Right renal cortex interstitium (tissue), 3 donors: ENCODE data around the gene GPC2. TPM values are rescaled to one million over a fixed set of nuclear protein-coding genes. Genes with fewer than 3 reads are reported as not detected.
"Not testable (repeated sequence)": the region's sequence is repeated elsewhere in the genome, so short reads cannot be mapped to it uniquely, and the experiment has no call there.

ENCODE experiments used
- DNase-seq, 3 donors: peaks; one replicate each; pipeline ENCODE4 v3.0.0-alpha.2; 2013; ENCODE audit warnings: low read depth in 3 of 3, low spot score in 2 of 3
- polyA plus RNA-seq, 3 donors: library from polyadenylated mRNA; unstranded; fragments of 120-200 nt; gene quantifications; one replicate each; pipeline ENCODE4 v1.2.1, GENCODE V29; 2013; ENCODE audit not compliant: insufficient read length in 3 of 3

Gene GPC2, protein sequence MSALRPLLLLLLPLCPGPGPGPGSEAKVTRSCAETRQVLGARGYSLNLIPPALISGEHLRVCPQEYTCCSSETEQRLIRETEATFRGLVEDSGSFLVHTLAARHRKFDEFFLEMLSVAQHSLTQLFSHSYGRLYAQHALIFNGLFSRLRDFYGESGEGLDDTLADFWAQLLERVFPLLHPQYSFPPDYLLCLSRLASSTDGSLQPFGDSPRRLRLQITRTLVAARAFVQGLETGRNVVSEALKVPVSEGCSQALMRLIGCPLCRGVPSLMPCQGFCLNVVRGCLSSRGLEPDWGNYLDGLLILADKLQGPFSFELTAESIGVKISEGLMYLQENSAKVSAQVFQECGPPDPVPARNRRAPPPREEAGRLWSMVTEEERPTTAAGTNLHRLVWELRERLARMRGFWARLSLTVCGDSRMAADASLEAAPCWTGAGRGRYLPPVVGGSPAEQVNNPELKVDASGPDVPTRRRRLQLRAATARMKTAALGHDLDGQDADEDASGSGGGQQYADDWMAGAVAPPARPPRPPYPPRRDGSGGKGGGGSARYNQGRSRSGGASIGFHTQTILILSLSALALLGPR
- polyA plus RNA-seq: 1 to 10 TPM; 6.3 to 7.3 (median 7.2) TPM

DNA sequence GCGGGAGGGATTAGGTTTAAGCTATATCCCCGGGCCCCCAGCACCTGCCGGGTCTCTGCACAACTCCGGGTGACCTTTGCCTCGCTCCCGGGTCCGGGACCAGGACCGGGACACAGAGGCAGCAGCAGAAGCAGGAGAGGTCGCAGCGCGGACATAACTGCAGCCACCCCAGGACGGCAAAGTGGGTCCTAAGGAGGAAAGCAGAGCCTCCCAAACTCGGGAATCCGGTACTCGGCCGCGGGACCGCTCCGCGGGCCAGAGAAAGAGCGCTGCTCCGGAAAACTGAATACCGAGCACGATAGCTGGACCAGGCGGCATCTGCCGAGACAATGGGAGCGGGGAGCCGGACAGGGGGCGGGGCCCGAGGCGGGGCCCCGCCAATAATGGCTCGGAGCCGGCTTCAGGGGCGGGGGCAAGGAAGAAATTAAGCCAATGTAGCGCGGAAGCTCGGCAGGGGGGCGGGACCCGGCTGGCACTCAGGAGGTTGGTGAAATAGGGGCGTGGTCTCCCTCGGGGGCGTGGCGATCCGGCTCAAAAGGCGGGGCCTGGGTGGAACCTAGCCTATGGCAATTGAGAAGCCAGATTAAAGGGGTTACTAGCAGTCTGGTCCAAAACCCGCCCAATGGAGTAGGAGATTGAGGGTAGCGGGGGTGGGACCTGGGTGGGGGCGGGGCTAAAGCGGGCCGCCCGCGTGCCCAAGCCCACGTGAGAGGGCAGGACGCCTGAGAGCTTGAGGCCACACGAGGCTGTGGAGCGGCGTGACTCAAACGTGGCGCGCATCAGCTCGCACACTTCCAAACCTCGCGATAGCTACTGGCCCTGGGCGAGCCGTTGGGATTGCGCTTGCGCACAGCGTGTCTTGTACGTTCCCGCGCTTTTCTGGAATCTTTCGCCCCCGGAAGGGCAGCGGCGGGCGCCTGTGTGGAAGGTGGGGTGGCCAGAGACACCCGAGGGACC is at the start of gene GPC2, which contains the start of gene STAG3:
TSS of gene GPC2 (minus strand) at position 337 of the 957 bp plus-strand sequence. CDS start at position 155, 182 bp downstream.
TSS of gene STAG3 (plus strand) at position 874 of the 957 bp plus-strand sequence. CDS start 2,639 bp downstream, outside the sequence.
- DNase-seq: peak; percentile 86 to 92 (median 91)

DNA sequence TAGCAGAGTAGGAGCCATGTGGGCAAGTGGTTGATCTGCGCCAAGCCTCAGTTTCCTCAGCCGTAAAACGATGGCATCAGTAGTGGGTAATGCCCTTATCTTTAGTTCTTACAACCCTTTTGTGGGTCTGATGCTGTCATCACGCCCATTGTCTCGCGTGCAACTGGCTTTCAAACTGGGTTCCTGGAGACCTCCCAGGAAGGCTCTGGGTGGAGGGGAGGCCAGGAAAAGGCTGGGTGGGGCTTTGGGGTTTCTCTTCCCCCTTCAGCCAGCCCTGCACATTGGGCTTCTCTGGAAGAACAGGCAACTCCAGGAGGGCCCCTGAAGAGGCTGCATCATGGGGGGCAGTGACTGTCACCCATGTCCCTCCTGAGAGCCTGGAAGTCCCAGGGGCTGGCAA is 47.7 kb upstream of the GPC2 start:
- not testable (repeated sequence) for DNase-seq

DNA sequence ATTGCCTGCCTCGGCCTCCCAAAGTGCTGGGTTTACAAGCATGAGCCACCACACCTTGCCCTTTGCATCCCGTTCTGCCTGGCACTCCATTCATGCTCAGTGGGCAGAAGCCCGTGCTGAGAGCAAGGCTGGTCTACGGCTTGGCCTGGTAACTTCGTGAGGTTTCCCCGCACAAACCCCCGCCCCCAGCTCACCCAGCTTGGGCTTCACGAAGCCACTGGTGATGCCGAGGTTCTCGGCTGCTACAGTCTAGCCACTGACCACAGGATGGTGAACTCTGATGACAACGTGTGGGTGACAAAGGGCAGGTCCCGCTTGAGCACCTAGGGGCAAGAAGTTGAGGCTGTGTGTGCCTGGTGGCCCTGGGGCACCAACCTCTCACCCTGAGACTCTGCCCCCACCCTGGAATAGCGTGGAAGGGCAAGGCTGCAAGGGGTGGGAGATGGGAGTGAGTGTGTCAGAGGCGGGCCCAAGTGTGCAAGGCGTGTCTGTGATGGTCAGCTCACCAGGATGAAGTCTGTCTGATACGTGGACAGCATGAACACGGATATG is 46.3 kb upstream of the GPC2 start:
- not testable (repeated sequence) for DNase-seq

DNA sequence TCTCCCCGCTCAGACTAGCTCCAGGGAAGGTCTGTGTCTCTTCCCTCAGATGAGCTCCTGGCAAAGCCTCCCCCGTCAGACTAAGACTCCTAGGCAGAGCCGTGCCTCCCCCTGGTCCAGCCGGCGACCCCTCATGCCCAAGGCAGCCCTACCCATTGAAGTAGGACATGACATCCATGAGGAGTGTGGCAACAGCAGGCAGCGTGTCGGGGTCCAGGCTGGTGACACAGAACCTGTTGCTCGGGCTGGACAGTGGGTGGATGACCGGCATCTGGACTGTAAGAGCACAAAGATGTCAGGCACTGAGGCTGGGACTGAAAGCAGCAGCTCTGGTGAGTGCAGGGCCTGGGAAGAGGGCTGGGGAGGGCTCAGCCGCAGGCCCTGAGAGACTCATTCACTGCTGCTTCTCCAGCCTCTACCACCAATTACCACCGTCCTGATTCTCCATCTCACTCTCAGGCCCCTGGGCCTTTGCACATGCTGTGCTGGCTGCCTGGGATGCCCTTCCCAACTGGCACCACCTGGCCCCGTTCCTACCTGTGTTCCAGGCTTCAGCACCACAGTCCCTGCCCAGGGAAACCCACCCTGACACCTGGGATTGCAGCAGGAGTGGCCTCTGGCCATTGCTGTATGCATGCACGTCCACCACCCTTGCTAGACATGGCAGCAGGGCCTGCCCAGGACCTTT is 45.4 kb upstream of the GPC2 start:
- DNase-seq: no peak

DNA sequence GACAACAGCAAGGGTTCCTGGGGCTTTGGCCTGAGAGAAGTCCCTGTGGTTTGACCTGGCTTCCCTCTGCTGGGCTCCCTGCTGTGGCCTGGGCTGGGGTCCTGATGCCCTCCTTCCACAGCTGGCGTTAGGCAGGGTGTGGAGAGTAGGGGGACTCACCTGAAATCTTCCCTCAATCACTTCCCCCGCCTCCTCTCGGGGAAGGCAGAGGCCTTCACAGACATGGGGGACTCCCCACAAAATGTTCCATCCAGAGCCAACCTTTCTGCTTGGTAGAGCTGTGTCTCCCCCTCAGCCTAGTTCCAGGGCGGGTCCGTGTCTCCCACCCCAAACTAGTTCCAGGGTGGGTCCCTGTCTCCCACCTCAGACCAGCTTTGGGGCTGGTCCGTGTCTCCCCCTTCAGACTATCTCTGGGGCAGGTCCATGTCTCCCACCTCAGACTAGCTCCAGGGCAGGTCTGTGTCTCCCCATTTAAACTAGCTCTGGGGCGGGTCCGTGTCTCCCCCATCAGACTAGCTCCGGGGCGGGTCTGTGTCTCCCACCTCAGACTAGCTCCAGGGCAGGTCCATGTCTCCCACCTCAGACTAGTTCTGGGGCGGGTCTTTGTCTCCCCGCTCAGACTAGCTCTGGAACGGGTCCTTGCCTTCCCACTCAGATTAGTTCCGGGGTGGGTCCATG is 44.7 kb upstream of the GPC2 start:
- DNase-seq: no peak

DNA sequence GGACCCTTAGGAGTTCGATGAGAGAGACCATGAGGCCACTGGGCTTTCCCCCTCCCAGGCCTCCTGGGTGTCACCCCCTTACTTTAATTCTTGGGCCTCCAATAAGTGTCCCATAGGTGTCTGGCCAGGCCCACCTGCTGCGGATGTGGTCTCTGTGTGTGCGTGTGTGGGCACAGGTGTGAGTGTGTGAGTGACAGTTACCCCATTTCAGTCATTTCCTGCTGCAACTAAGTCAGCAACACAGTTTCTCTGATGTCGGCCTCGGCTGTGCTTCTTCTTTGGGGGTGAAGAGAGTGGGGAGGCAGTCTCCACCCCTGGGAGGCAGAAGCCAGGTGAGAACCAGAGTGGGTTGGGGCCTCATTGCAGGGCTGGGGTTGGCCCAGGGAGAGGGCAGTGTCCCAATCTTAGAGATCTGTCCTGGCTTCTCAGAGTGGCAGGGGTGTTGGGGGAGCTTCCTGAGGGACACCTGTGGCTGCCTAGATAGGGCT is 44.1 kb upstream of the GPC2 start:
- DNase-seq: no peak

DNA sequence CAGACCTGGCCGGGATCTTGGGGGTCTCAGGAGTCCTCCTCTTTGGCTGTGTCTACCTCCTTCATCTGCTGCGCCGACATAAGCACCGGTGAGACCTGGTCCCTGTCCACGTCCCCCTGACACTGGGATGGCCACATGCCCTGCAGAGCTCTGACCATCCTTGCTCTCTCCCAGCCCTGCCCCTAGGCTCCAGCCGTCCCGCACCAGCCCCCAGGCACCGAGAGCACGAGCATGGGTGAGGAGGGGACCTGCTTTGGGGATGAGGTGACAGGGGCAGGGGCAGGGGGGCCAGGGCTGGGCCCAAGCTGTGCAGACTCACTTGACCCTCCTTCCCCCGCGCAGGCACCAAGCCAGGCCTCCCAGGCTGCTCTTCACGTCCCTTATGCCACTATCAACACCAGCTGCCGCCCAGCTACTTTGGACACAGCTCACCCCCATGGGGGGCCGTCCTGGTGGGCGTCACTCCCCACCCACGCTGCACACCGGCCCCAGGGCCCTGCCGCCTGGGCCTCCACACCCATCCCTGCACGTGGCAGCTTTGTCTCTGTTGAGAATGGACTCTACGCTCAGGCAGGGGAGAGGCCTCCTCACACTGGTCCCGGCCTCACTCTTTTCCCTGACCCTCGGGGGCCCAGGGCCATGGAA is 43.5 kb upstream of the GPC2 start:
- DNase-seq: no peak

DNA sequence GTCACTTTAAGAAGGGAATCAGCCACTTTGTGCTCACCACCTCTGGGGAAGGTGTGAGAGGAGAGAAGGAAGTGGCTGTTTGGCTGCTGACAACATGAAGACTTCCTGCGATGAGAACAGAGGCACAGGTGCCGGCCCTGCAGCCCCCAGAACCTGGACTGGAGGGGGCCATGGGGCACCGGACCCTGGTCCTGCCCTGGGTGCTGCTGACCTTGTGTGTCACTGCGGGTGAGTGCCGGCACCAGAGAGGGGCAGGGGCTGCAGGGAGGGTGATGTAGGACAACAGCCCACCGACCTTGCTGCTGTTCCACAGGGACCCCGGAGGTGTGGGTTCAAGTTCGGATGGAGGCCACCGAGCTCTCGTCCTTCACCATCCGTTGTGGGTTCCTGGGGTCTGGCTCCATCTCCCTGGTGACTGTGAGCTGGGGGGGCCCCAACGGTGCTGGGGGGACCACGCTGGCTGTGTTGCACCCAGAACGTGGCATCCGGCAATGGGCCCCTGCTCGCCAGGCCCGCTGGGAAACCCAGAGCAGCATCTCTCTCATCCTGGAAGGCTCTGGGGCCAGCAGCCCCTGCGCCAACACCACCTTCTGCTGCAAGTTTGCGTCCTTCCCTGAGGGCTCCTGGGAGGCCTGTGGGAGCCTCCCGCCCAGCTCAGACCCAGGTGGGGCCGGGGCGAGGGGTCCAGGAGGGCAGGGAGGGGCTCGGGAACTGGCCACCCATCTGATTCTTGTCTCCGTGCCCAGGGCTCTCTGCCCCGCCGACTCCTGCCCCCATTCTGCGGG is 42.8 kb upstream of the GPC2 start, which contains the start of gene PVRIG:
TSS of gene PVRIG (plus strand) at position 149 of the 785 bp plus-strand sequence. CDS start at position 171, 22 bp downstream.
- not testable (repeated sequence) for DNase-seq

DNA sequence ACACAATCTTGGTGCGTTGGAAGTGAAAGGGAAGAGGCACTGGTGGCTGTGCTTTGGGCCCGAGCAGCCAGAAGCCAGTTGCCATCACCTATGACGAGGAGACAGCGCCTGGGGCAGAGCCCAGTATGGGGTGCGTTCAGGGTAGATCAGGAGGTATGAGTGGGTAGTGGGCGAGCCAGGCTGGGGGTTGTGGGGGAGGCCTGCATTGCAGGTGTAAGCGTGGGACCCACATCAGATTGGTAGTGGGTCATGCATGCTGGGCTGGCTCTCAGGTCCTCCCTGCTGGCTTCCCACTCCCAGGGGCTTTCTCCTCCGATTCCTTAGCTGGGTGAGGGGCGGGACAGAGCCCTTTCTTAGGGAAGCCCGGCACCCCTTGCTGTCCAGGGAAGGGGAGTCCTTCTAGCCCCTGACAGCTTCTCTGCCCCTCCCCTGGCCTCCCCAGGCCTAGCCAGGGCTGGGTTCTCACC is 42.1 kb upstream of the GPC2 start:
- no peak for DNase-seq

DNA sequence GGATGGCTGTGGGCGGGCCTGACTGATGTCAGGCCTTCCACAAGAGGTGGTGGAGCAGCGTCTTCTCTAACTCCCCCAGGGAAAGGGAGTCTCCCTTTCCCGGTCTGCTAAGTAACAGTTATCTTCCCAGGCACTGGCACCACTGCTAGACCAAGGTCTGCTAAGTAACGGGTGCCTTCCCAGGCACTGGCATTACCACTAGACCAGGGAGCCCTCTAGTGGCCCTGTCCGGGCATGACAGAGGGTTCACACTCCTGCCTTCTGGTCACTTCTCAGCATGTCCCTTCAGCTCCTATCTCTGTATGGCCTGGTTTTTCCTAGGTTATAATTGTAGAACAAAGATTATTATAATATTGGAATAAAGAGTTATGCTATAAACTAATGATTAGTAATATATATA is 40.8 kb upstream of the GPC2 start:
- peak in 1 of 3 donors; percentile 26 for DNase-seq

DNA sequence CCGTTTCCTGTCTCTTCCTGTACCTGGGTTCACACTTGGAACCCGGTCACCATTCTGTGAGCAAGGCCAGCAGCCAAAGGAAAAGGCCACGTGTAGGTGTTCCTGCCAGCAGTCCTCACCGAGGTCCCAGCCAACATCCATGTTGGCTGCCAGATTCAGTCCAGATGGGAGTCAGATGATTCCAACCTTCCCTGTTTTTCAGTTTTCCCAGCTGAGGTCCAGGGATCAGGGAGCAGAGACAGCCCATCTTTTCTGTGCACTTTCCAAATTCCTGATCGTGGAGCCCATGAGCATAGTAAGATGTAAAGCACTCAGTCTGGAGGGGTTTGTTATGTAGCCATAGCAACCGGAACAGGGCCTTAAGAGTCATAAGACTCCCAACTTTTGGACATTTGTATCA is 38.7 kb upstream of the GPC2 start:
- no peak for DNase-seq

DNA sequence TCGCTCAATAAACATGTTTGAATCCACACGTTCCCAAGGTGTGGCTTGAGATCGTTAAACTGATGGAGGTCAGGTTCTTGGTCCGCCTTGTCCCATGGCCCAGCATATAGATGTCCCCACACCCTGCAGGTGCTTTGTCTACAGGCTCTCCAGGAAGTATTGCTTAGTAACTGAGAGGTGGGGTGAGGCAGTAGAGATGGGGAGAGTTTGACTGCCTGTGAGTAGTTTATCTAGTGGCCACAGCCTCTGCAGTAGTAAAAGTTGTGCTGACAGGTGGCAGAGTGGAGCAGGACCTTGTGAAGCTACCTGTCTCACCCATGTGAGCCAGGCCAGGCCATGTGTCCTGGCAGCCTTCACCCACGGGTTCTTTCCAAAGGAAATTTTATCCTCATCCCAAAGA is 37.2 kb upstream of the GPC2 start:
- not testable (repeated sequence) for DNase-seq

DNA sequence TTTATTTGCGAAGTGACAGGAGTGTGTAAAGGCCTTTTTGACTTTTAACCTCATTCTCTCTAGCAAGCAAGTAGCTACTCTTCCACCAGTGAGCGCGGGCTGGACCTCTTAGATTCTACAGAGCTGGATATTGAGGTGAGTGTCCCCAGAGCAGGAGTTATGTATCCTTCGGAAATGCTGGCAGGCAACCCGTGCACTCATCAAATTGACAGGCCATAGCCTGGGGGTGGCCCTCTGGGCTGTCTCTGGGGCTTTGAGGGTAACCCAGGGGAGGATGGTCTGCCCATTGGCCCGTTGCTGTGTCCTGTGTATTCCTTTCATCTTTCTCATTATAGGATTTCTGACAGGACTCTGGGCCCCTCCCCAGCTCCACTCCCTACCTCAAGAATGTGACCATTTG is 36.5 kb upstream of the GPC2 start:
- no peak for DNase-seq

DNA sequence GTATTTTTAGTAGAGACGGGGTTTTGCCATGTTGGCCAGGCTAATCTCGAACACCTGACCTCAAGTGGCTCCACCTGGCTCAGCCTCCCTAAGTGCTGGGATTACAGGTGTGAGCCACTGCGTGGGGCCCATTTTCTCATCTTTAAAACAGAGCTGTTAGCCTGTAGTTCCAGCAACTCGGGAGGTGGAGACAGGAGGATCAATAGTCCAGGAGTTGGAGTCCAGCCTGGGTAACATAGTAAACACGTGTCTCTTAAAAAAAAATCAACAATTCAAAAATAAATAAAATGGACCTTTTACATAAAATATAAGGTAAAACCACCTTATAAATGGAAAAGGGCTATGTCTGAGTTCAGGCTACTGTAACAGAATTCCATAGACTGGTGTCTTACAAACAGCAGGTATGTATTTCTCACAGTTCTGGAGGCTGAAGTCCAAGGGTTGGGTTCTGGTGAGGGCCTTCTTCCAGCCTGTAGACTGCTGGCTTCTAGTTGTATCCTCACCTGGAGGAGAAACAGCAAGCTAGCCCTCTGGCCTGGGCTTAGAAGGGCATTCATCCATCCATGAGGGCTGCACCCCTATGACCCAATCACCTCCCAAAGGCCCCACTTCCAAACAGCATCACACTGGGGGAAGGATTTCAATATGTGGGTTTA is 35.6 kb upstream of the GPC2 start:
- no peak for DNase-seq

DNA sequence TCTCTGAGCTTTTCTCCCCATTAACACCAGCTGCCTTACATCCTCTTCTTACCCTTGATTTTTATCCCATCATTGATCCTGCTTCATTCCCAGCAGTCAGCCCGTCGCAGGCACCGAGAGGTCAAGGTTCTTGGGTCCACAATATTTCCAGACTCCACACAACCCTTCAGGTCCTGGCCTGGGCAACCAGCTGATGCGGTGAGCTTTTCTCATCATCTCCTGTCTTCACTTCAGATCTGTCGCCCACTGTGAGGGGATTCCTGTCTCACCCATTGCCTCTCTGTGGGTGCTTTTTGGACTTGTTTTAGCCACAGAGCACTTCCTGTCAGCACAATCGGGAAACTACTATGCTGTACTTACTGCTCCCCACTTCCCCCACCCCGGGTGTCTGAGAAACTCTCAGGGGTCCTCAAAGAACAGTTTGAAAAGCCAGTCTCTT is 34.2 kb upstream of the GPC2 start:
- no peak for DNase-seq

DNA sequence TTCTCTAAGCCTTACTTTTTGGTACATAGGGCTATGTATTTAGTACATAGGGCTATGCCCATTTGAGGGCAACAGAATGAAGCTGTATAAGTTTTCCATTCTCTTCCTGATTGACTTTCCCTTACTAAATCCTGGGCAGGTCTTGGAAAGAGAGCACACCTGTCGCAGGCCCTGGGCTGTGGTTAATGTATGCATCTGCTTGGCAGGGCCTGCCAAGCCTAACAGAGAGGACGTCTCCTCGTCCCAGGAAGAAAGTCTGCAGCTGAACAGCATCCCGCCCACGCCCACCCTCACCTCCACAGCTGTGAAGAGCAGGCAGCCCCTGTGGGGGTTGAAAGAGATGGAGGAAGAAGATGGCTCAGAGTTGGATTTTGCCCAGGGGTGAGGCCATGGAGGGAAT is 33.6 kb upstream of the GPC2 start:
- no peak for DNase-seq

DNA sequence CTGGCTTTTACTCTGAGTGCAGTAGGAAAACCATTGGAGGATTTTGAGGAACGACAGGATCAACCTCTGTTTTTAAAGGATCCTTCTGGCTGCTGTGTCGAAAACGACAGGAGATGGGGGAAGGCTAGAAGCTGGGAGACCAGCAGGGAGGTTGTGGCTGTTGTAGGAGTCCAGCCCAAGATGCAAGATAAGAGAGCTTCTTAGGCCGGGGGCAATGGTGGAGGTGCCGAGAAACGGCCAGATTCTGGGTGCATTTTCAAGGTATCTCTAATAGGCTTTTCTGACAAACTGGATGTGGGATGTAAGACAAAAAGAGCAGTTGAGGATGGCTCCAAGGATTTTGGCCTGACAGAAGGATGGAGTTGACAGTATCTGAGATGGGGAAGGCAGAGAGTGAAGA is 32.3 kb upstream of the GPC2 start:
- DNase-seq: no peak
